Measurements from ENCODE around the gene ZFAND5. TPM values are rescaled to one million over a fixed set of nuclear protein-coding genes. Genes with fewer than 3 reads are reported as not detected.

The ZFAND5 gene
- total and polyA plus RNA-seq, 2 experiments from 2014 or later = 138 to 216 TPM

DNA sequence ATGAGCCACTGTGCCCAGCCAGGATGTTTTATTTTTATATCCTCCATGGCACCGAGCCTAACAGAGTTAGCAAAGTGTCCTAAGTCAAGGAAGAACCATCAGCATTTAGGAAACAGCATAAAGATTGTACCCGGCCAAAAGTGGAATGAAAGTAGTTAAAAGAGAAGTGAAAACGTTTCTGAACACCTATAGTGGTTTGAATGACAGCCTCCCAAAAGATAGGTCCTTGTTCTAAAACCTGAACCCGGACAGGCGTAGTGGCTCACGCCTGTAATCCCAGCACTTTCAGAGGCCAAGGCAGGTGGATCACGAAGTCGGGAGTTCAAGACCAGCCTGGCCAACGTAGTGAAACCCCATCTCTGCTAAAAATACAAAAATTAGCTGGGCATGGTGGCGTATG, 37.4 kb downstream of the ZFAND5 start:
- Histone ChIP-seq H3K9me2 (ENCODE audit: insufficient read depth) (peaks cover 8% of the 10 kb centered on the region; the same call in 1 of the 2 replicates), H3K4me2 (no peak overlapping the region), H3K79me2 (replicated peaks; ENCODE audit: insufficient read depth) (no peaks in the 10 kb centered on the region), H3K4me1 (ENCODE audit: insufficient read depth) (no peaks in the 10 kb centered on the region), H4K20me1 (replicated peaks; ENCODE audit: insufficient read depth) (no peaks in the 10 kb centered on the region), H3K27me3 (ENCODE audit: insufficient read depth) (no peaks in the 10 kb centered on the region), H2AFZ (no peak overlapping the region), H3K4me3 (no peak overlapping the region), H3K27ac (ENCODE audit: low read depth) (no peak overlapping the region), H3K36me3 (ENCODE audit: insufficient read depth) (peaks cover 3% of the 10 kb centered on the region; the same call in 1 of the 2 replicates), H3F3A (replicated peaks; ENCODE audit: low read depth) (no peaks in the 10 kb centered on the region)
- DNase-seq (ENCODE audit: low spot score) (no peak), ATAC-seq (no peak)
- peaks cover 13% of the 10 kb centered on the region for H3K9me3 Mint-ChIP-seq
- H3K4me1 Mint-ChIP-seq = no peaks in the 10 kb centered on the region
- TF ChIP-seq, protein P1, sequence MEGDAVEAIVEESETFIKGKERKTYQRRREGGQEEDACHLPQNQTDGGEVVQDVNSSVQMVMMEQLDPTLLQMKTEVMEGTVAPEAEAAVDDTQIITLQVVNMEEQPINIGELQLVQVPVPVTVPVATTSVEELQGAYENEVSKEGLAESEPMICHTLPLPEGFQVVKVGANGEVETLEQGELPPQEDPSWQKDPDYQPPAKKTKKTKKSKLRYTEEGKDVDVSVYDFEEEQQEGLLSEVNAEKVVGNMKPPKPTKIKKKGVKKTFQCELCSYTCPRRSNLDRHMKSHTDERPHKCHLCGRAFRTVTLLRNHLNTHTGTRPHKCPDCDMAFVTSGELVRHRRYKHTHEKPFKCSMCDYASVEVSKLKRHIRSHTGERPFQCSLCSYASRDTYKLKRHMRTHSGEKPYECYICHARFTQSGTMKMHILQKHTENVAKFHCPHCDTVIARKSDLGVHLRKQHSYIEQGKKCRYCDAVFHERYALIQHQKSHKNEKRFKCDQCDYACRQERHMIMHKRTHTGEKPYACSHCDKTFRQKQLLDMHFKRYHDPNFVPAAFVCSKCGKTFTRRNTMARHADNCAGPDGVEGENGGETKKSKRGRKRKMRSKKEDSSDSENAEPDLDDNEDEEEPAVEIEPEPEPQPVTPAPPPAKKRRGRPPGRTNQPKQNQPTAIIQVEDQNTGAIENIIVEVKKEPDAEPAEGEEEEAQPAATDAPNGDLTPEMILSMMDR (conservative IDR thresholded peaks at IDR 0.05; ENCODE audit: low read depth in 2 of 2) = no peak
- TF ChIP-seq EZH2 (IDR thresholded peaks at IDR 0.05; ENCODE audit: low read depth, unreplicated experiment) (no peak), ZNF331 (CRISPR knock-in tag; IDR thresholded peaks at IDR 0.05; ENCODE audit: low read depth) (no peak), STAT1 (IDR thresholded peaks at IDR 0.05; ENCODE audit: unreplicated experiment) (no peak), EZH2phosphoT487 (IDR thresholded peaks at IDR 0.05; ENCODE audit: unreplicated experiment) (no peak), POLR2AphosphoS5 (IDR thresholded peaks at IDR 0.05; ENCODE audit: low read depth) (no peak), CREB1 (CRISPR knock-in tag; IDR thresholded peaks at IDR 0.05; ENCODE audit: low read depth) (no peak), NANOG (IDR thresholded peaks at IDR 0.05; ENCODE audit: borderline replicate concordance) (no peak), JUNB (IDR thresholded peaks at IDR 0.05; ENCODE audit: unreplicated experiment) (no peak), ZNF114 (CRISPR knock-in tag; IDR thresholded peaks at IDR 0.05) (no peak)
- TF ChIP-seq, protein P2, sequence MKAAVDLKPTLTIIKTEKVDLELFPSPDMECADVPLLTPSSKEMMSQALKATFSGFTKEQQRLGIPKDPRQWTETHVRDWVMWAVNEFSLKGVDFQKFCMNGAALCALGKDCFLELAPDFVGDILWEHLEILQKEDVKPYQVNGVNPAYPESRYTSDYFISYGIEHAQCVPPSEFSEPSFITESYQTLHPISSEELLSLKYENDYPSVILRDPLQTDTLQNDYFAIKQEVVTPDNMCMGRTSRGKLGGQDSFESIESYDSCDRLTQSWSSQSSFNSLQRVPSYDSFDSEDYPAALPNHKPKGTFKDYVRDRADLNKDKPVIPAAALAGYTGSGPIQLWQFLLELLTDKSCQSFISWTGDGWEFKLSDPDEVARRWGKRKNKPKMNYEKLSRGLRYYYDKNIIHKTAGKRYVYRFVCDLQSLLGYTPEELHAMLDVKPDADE (IDR thresholded peaks at IDR 0.05) = no peak
- TF ChIP-seq, protein P3, sequence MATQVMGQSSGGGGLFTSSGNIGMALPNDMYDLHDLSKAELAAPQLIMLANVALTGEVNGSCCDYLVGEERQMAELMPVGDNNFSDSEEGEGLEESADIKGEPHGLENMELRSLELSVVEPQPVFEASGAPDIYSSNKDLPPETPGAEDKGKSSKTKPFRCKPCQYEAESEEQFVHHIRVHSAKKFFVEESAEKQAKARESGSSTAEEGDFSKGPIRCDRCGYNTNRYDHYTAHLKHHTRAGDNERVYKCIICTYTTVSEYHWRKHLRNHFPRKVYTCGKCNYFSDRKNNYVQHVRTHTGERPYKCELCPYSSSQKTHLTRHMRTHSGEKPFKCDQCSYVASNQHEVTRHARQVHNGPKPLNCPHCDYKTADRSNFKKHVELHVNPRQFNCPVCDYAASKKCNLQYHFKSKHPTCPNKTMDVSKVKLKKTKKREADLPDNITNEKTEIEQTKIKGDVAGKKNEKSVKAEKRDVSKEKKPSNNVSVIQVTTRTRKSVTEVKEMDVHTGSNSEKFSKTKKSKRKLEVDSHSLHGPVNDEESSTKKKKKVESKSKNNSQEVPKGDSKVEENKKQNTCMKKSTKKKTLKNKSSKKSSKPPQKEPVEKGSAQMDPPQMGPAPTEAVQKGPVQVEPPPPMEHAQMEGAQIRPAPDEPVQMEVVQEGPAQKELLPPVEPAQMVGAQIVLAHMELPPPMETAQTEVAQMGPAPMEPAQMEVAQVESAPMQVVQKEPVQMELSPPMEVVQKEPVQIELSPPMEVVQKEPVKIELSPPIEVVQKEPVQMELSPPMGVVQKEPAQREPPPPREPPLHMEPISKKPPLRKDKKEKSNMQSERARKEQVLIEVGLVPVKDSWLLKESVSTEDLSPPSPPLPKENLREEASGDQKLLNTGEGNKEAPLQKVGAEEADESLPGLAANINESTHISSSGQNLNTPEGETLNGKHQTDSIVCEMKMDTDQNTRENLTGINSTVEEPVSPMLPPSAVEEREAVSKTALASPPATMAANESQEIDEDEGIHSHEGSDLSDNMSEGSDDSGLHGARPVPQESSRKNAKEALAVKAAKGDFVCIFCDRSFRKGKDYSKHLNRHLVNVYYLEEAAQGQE (IDR thresholded peaks at IDR 0.05; ENCODE audit: unreplicated experiment) = no peak
- TF ChIP-seq, protein P4, sequence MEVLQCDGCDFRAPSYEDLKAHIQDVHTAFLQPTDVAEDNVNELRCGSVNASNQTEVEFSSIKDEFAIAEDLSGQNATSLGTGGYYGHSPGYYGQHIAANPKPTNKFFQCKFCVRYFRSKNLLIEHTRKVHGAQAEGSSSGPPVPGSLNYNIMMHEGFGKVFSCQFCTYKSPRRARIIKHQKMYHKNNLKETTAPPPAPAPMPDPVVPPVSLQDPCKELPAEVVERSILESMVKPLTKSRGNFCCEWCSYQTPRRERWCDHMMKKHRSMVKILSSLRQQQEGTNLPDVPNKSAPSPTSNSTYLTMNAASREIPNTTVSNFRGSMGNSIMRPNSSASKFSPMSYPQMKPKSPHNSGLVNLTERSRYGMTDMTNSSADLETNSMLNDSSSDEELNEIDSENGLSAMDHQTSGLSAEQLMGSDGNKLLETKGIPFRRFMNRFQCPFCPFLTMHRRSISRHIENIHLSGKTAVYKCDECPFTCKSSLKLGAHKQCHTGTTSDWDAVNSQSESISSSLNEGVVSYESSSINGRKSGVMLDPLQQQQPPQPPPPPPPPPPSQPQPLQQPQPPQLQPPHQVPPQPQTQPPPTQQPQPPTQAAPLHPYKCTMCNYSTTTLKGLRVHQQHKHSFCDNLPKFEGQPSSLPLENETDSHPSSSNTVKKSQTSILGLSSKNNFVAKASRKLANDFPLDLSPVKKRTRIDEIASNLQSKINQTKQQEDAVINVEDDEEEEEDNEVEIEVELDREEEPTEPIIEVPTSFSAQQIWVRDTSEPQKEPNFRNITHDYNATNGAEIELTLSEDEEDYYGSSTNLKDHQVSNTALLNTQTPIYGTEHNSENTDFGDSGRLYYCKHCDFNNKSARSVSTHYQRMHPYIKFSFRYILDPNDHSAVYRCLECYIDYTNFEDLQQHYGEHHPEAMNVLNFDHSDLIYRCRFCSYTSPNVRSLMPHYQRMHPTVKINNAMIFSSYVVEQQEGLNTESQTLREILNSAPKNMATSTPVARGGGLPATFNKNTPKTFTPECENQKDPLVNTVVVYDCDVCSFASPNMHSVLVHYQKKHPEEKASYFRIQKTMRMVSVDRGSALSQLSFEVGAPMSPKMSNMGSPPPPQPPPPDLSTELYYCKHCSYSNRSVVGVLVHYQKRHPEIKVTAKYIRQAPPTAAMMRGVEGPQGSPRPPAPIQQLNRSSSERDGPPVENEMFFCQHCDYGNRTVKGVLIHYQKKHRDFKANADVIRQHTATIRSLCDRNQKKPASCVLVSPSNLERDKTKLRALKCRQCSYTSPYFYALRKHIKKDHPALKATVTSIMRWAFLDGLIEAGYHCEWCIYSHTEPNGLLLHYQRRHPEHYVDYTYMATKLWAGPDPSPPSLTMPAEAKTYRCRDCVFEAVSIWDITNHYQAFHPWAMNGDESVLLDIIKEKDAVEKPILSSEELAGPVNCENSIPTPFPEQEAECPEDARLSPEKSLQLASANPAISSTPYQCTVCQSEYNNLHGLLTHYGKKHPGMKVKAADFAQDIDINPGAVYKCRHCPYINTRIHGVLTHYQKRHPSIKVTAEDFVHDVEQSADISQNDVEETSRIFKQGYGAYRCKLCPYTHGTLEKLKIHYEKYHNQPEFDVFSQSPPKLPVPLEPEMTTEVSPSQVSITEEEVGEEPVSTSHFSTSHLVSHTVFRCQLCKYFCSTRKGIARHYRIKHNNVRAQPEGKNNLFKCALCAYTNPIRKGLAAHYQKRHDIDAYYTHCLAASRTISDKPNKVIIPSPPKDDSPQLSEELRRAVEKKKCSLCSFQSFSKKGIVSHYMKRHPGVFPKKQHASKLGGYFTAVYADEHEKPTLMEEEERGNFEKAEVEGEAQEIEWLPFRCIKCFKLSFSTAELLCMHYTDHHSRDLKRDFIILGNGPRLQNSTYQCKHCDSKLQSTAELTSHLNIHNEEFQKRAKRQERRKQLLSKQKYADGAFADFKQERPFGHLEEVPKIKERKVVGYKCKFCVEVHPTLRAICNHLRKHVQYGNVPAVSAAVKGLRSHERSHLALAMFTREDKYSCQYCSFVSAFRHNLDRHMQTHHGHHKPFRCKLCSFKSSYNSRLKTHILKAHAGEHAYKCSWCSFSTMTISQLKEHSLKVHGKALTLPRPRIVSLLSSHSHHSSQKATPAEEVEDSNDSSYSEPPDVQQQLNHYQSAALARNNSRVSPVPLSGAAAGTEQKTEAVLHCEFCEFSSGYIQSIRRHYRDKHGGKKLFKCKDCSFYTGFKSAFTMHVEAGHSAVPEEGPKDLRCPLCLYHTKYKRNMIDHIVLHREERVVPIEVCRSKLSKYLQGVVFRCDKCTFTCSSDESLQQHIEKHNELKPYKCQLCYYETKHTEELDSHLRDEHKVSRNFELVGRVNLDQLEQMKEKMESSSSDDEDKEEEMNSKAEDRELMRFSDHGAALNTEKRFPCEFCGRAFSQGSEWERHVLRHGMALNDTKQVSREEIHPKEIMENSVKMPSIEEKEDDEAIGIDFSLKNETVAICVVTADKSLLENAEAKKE (CRISPR knock-in tag; IDR thresholded peaks at IDR 0.05) = no peak
- H3K36me3 Mint-ChIP-seq (ENCODE audit: low read depth) = peaks cover 7% of the 10 kb centered on the region; the same call in 2 of the 3 replicates
- H3K4me3 Mint-ChIP-seq = no peak overlapping the region
- H3K27ac Mint-ChIP-seq = no peak overlapping the region
- H3K27me3 Mint-ChIP-seq (ENCODE audit: insufficient read depth, low read depth, poor library complexity) = no peaks in the 10 kb centered on the region
